Sciatic nerve (tissue), 2 donors: ENCODE data around the gene FAM217B. TPM values are rescaled to one million over a fixed set of nuclear protein-coding genes. Genes with fewer than 3 reads are reported as not detected.

Source experiments
- ATAC-seq: fragments of 200-7000 bp; cut with Tn5 transposase; one replicate; pipeline ENCODE4 v1.9.1; 2020; ENCODE audit warnings: mild to moderate bottlenecking, moderate library complexity
- DNase-seq: peaks from one replicate; pipeline ENCODE4 v3.0.0-alpha.2; 2020; ENCODE audit warnings: low spot score
- intact Hi-C: fragments of 100-400 bp; cut with DNase I; formaldehyde crosslinking; loops from one replicate; pipeline ENCODE4 v1.14.2; 2022
- total RNA-seq: library from RNA; stranded (reverse); fragmentation: NEBNext Ultra II Directional; extraction: Animal tissue kit (Norgen Biotek cat#: 25700); gene quantifications from one replicate; pipeline ENCODE4 v1.2.1, GENCODE V29; 2021
- donor health status: DM: no; HTN: no; CAD: no.
- donor health status: DM: no; HTN: no; CAD: no.

FAM217B gene, protein sequence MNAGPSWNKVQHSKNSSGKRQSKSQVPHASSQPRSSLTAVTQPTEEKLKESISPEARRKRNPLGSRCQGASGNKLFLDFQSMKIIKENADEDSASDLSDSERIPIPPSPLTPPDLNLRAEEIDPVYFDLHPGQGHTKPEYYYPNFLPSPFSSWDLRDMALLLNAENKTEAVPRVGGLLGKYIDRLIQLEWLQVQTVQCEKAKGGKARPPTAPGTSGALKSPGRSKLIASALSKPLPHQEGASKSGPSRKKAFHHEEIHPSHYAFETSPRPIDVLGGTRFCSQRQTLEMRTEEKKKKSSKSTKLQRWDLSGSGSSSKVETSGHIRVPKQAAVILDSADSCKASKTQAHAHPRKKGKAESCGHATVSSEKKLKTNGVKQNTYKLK
- total RNA-seq = 22.4 TPM

DNA sequence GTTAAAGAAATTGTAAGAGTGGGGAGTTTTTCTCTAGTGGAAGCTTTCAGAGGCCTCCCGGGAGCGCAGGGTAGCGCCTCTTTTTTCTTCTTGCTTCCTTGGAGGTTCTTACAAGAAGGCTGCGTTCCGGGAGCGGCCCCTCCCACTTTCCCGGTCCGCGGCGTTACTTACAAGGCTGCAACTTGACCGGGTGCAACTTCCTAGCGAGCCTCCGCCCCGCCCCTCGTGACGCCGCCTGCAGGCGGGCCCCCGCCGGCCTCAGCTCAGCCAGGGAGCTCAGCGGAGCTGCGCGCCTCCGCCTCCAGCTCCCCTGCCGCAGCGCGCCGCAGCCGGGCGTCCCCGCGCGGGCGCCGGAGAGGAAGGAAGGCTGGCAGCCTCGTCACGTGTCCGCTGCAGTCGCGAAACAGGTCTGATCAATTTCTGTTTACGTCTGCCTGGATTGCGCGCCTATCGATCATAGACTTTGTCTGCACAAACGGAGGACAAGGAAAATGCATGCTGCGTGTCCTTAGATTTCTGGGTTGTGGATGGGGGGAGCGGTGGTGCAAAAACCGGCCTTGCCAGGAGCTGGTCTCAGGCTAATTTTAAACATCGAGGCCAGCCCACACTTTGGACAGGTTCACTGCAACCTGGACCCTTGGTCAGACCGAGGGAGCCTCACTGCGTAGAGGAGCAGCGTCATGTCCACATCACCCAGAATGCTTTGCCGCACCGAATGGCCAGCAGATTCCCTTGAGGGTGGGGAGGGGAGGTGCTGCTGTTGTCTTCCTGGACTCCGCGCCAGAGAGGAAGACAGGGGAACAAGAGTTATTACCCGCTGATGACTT, at the start of gene FAM217B, which contains the start of gene PPP1R3D:
Gene FAM217B (plus strand): TSS at position 261 of the 827 bp plus-strand sequence. CDS start 3,555 bp downstream, outside the sequence.
Gene PPP1R3D (minus strand): TSS at position 177 of the 827 bp plus-strand sequence. CDS start 374 bp downstream, outside the sequence.
- peak; percentile 99 for DNase-seq
- ATAC-seq = peak; percentile 96
- intact Hi-C loops = no loop called here

- intact Hi-C loops = no loop called here
- no peak for ATAC-seq
Measured at GRCh38 chr20:59891581-59891980, 48.6 kb upstream of the FAM217B start.

GRCh38 chr20:59895908-59896307, 44.3 kb upstream of the FAM217B start:
- DNase-seq (no peak), ATAC-seq (no peak)
- intact Hi-C loops = no loop called here

More at GRCh38 chr20:59891581-59891980, 48.6 kb upstream of the FAM217B start:
- no peak for DNase-seq

DNA sequence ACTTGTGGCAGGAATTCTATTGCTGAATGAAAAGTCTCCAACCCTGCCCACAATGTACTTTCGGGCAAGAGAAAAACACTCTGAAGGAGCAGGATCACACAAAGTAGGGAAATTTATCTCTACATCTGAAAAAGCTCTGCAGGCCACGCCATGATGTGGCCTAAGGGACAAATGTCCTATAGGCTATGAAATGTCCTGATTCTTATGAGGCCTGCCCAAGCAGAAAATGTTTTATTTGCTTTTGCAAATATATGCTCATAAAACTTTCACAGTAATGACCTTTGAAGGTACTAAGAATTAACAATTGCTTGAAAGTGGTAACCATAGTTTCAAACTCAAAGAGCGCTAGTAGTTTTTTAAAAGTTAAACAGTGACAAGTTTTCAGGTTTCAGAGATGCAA, 37.7 kb upstream of the FAM217B start:
- intact Hi-C loops = no loop called here
- DNase-seq (no peak), ATAC-seq (no peak)

GRCh38 chr20:59903621-59904020, 36.6 kb upstream of the FAM217B start:
- intact Hi-C loops = no loop called here
- DNase-seq (no peak), ATAC-seq (no peak)

DNA sequence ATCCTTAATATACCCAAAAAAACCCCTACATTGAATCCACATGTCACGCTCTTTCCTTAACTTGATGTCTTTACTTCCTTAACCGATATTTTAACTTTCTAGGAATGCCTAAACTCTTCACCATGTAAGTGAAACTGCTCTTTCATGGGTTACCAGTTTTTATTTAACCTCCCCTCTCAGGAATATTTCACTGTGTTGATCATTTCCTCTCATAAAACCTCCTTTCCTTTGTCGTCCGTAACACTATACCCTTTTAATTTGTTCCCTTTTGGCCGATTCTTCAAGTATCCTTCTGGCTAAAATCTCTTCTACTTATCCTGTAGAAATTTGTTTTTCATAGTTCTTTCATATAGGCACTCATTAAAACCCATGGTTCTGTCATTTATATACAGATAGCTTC, 31.3 kb upstream of the FAM217B start:
- ATAC-seq (no peak), DNase-seq (no peak)
- intact Hi-C loops = no loop called here

GRCh38 chr20:59911041-59911440, 29.1 kb upstream of the FAM217B start:
- no peak for ATAC-seq
- intact Hi-C loops = no loop called here
- no peak for DNase-seq

GRCh38 chr20:59912609-59913008, 27.6 kb upstream of the FAM217B start:
- DNase-seq (no peak), ATAC-seq (no peak)
- intact Hi-C loops = no loop called here

- no peak for ATAC-seq
- intact Hi-C loops = no loop called here
- no peak for DNase-seq
Measured at GRCh38 chr20:59920944-59921343, 19.2 kb upstream of the FAM217B start.

DNA sequence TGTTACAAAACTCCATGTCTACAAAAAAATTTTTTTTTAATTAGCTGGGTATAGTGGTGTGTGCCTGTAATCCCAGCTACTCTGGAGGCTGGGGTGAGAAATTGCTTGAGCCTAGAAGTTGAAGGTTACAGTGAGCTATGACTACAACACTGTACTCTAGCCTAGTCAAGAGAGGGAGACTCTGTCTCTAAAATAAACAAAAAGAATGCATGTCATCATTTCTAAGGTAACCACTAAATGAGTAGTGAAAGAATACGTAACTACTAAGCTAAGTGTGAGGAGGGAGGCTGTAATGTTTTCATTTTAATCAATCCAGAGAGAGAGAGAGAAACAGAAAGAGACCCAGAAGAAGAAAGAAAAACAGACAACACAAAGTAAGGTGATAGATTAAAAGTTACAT, 16.7 kb upstream of the FAM217B start:
- no peak for ATAC-seq
- DNase-seq = no peak
- intact Hi-C loops = no loop called here

DNA sequence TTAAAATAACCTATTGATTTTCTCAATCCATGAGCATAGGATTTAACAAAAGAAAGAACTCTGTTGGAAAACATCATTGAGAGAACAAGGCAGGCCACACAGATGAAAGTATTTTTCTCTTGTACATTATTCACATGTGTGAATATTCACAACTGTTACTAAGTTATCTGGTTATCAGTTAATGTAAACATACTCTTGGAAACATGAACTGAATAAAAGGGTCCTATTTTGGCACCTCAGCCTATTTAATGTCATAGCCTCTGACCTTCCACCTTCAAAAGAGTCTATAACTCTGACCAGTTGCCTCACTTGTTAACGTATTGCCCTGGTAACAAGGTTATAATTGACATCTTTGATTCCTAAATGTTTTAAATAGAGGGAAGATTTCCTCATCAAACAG, 14.8 kb upstream of the FAM217B start:
- intact Hi-C loops = no loop called here
- no peak for DNase-seq
- ATAC-seq = no peak

GRCh38 chr20:59925899-59926298, 14.3 kb upstream of the FAM217B start:
- DNase-seq (no peak), ATAC-seq (no peak)
- intact Hi-C loops = no loop called here

DNA sequence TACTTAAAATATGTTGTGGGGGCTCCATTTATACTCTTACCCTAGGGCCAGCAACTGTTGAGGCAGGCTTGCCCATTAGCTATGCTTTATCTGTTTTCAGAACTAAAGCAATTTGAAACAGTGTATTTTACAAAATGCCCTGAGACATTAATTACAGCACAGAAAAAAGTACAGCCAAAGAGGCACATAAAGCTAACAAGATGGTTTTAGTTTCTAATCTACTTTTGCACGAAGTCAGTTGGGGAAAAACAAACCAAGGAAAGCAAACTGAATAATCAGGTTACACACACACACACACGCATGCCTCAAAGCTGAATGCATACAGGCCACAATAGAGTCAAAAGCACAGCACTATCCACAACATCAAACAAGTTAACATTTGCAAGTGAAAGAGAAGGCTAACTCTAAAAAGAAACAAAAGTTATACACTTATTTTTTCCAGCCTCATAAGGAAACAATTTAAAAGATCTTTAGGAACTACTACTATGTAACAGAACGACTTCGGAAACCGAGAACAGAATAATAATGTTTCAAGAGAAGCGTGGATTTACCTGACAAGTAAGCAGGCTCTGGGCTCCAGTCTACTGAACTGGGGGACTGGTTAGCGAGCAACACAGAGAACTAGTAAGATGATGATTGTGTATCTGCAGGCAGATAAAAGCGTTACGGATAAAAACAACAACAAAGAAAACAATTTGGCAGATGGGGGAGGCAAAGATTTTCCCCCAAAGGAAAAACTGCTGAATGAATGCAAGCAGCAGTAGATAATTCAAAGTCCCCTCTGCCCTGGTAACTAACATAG, 8.5 kb upstream of the FAM217B start:
- ATAC-seq (no peak), DNase-seq (no peak)
- intact Hi-C loops = no loop called here

DNA sequence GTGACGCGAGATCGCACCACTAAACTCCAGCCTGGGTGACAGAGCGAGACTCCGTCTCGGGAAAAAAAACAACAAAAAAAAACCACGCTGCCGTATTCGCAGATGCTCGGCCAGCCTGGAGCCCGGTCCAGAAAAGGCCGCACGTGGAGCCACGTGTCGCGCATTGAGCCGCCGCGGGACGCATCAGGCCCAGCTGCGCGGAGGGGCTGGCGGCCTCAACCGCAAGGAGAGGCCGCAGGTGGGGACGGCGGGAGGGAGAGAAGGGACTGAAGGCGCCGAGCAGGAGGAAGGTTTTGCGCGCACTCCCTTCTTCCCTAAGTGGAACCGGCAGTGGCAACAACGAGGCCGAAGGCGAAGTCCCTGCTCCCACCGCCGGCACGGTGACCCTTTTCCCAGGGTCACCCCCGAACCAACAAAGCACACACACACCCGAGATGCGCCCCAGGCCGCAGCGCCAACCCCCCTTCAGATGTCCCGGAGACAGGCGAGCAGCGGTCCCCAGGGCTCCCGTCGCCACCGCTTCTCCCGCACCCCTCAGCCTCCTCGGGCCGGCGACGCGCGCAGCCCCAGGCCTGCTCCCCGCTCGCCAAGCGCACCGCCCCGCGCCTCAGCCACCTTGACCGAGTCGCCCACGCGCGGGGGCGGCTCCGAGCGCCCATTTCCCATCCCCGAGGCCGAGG, 7.4 kb upstream of the FAM217B start:
- ATAC-seq (no peak), DNase-seq (peak; percentile 60)
- intact Hi-C loops = no loop called here

GRCh38 chr20:59933296-59933848, 6.8 kb upstream of the FAM217B start, which contains the start of gene SYCP2:
SYCP2 (minus strand) TSS chr20:59933637; CDS start chr20:59922413, 11,224 bp downstream.
- DNase-seq (peak; percentile 73), ATAC-seq (peak; percentile 83)
- intact Hi-C loops = no loop called here

- ATAC-seq (peak; percentile 95), DNase-seq (peak; percentile 88)
- intact Hi-C loops = no loop called here
Measured at GRCh38 chr20:59933849-59934585, 6.2 kb upstream of the FAM217B start.

GRCh38 chr20:59935457-59936185, 4.6 kb upstream of the FAM217B start:
- intact Hi-C loops = no loop called here
- no peak for ATAC-seq
- DNase-seq = no peak
